IMR-90 (cell line): Measurements from ENCODE around the gene GPC6. TPM values are rescaled to one million over a fixed set of nuclear protein-coding genes. Genes with fewer than 3 reads are reported as not detected.

Source experiments
- ATAC-seq: fragments of 200-7000 bp; cut with Tn5 transposase; 2 replicates; pipeline ENCODE4 v1.9.1; 2020; ENCODE audit warnings: low read depth, mild to moderate bottlenecking, moderate library complexity
- BruUV-seq: library from RNA; stranded (reverse); fragments of 400-500 nt; replicated peaks from 2 replicates; lab custom pipeline; 2021; lab: Mats Ljungman, UMichigan
- CTCF ChIA-PET: fragments of 300-600 bp; formaldehyde crosslinking; extraction: SDS; loops from one replicate; lab custom pipeline; 2021; ENCODE audit warnings: antibody characterized with exemption; lab: Yijun Ruan, JAX
- POLR2A ChIA-PET: fragments of 300-600 bp; sonication (Branson Sonifier 250); formaldehyde crosslinking; loops from one replicate; lab custom pipeline; 2022; ENCODE audit warnings: antibody characterized with exemption; ENCODE audit not compliant: unreplicated experiment; lab: Charles Lee
- DNase-seq: peaks from one replicate; pipeline ENCODE4 v3.0.0; 2013
- H2AFZ ChIP-seq: replicated peaks from 2 replicates; pipeline ENCODE3; 2013; ENCODE audit warnings: low read length, mild to moderate bottlenecking; ENCODE audit not compliant: poor library complexity
- H2AK5ac ChIP-seq: 2 replicates; pipeline ENCODE4 v1.6.1; 2013; ENCODE audit warnings: low read depth, low read length, inconsistent platforms
- H2AK9ac ChIP-seq: replicated peaks from 2 replicates; pipeline ENCODE3; 2013; ENCODE audit warnings: mild to moderate bottlenecking, low read depth, low read length, moderate library complexity; ENCODE audit not compliant: poor library complexity
- H2BK120ac ChIP-seq: 2 replicates; pipeline ENCODE4 v1.6.1; 2013; ENCODE audit warnings: low read depth, low read length, inconsistent platforms
- H2BK15ac ChIP-seq: 3 replicates; pipeline ENCODE4 v1.6.1; 2013; ENCODE audit warnings: low read depth, low read length, inconsistent platforms
- H2BK20ac ChIP-seq: 2 replicates; pipeline ENCODE4 v1.6.1; 2013; ENCODE audit warnings: low read depth, mild to moderate bottlenecking, inconsistent platforms, low read length, moderate library complexity
- H2BK5ac ChIP-seq: 2 replicates; pipeline ENCODE4 v1.6.1; 2013; ENCODE audit warnings: mild to moderate bottlenecking, low read depth, low read length, inconsistent platforms; ENCODE audit not compliant: poor library complexity, severe bottlenecking
- H3K14ac ChIP-seq: replicated peaks from 2 replicates; pipeline ENCODE4 v1.6.1; 2013; ENCODE audit warnings: low read depth, low read length, inconsistent platforms
- H3K18ac ChIP-seq: 2 replicates; pipeline ENCODE4 v1.6.1; 2013; ENCODE audit warnings: low read depth, low read length, control low read depth
- H3K23ac ChIP-seq: 2 replicates; pipeline ENCODE4 v1.6.1; 2013; ENCODE audit warnings: low read depth, low read length, inconsistent platforms
- H3K27ac ChIP-seq: 2 replicates; pipeline ENCODE4 v1.5.1; 2013; ENCODE audit warnings: mild to moderate bottlenecking, control low read depth, low read length; ENCODE audit not compliant: insufficient read depth
- H3K27me3 ChIP-seq: 2 replicates; pipeline ENCODE4 v1.6.1; 2013; ENCODE audit warnings: low read length; ENCODE audit not compliant: control insufficient read depth, insufficient read depth
- H3K36me3 ChIP-seq: 2 replicates; pipeline ENCODE4 v1.6.1; 2013; ENCODE audit warnings: low read length, mixed read lengths; ENCODE audit not compliant: control insufficient read depth, insufficient read depth
- H3K4ac ChIP-seq: 2 replicates; pipeline ENCODE4 v1.6.1; 2013; ENCODE audit warnings: low read depth, low read length, inconsistent platforms
- H3K4me1 ChIP-seq: 2 replicates; pipeline ENCODE4 v1.6.1; 2013; ENCODE audit warnings: low read length, mixed read lengths; ENCODE audit not compliant: control insufficient read depth, insufficient read depth
- H3K4me2 ChIP-seq: 2 replicates; pipeline ENCODE4 v1.6.1; 2013; ENCODE audit warnings: low read depth, mild to moderate bottlenecking, control low read depth, low read length, moderate library complexity
- H3K4me3 ChIP-seq: 2 replicates; pipeline ENCODE4 v1.5.1; 2013; ENCODE audit warnings: low read depth, mild to moderate bottlenecking, control low read depth, low read length, moderate library complexity; ENCODE audit not compliant: insufficient read depth
- H3K56ac ChIP-seq: 2 replicates; pipeline ENCODE4 v1.6.1; 2013; ENCODE audit warnings: low read length, inconsistent platforms; ENCODE audit not compliant: insufficient read depth; ENCODE audit errors: extremely low read depth
- H3K79me1 ChIP-seq, 2 experiments: 2 replicates each; pipeline ENCODE4 v1.6.1; 2013; ENCODE audit warnings: low read length in 2 of 2, inconsistent platforms in 1 of 2, low read depth in 1 of 2
- H3K9ac ChIP-seq: 2 replicates; pipeline ENCODE4 v1.6.1; 2013; ENCODE audit warnings: low read depth, low read length, control low read depth
- H3K9me1 ChIP-seq: 2 replicates; pipeline ENCODE4 v1.6.1; 2013; ENCODE audit warnings: low read length, inconsistent platforms; ENCODE audit not compliant: insufficient read depth
- H3K9me3 ChIP-seq: 2 replicates; pipeline ENCODE4 v1.6.1; 2013; ENCODE audit warnings: low read length; ENCODE audit not compliant: control insufficient read depth, insufficient read depth
- H4K20me1 ChIP-seq: 2 replicates; pipeline ENCODE4 v1.6.1; 2013; ENCODE audit warnings: low read length, inconsistent platforms; ENCODE audit not compliant: insufficient read depth
- H4K5ac ChIP-seq: 2 replicates; pipeline ENCODE4 v1.6.1; 2013; ENCODE audit warnings: mild to moderate bottlenecking, low read depth, low read length, control low read depth
- H4K8ac ChIP-seq, 2 experiments: 2 replicates each; pipeline ENCODE4 v1.6.1; 2013; ENCODE audit warnings: low read depth in 2 of 2, low read length in 2 of 2, control low read depth in 1 of 2, inconsistent platforms in 1 of 2
- H4K91ac ChIP-seq: 2 replicates; pipeline ENCODE4 v1.6.1; 2013; ENCODE audit warnings: low read depth, low read length, inconsistent platforms; ENCODE audit not compliant: insufficient read depth
- CEBPB ChIP-seq: IDR thresholded peaks from 2 replicates; pipeline ENCODE4 v1.6.1; 2012; ENCODE audit warnings: low read depth, low read length, improper control_type of control experiment
- FOS ChIP-seq: fragments of 150-350 bp; IDR thresholded peaks from 2 replicates; pipeline ENCODE4 v1.6.1; 2016; ENCODE audit warnings: low read depth, low read length
- MAZ ChIP-seq: IDR thresholded peaks from 2 replicates; pipeline ENCODE4 v1.6.1; 2012; ENCODE audit warnings: low read depth, mild to moderate bottlenecking, low read length, improper control_type of control experiment, moderate library complexity, borderline replicate concordance
- RAD21 ChIP-seq: IDR thresholded peaks from 2 replicates; pipeline ENCODE4 v1.6.1; 2012; ENCODE audit warnings: low read length, improper control_type of control experiment
- RCOR1 ChIP-seq: IDR thresholded peaks from 2 replicates; pipeline ENCODE4 v1.6.1; 2012; ENCODE audit warnings: mild to moderate bottlenecking, low read length, improper control_type of control experiment; ENCODE audit not compliant: insufficient replicate concordance
- WGBS, 2 experiments: methylation state at CpG; one replicate each; pipeline versions ENCODE4 v1.1.5 to v1.1.7; 2013; ENCODE audit warnings: missing lambda C conversion rate in 2 of 2; ENCODE audit not compliant: insufficient read length in 1 of 2; ENCODE audit errors: extremely low coverage in 2 of 2; 5-methylcytosine and 5-hydroxymethylcytosine counted together
- dilution Hi-C: fragments of 300-500 bp; cut with HindIII; formaldehyde crosslinking; loops from one replicate; pipeline ENCODE4 v1.14.3; 2018; ENCODE audit warnings: low sequenced_read_pairs; ENCODE audit not compliant: unreplicated experiment
- in situ Hi-C: fragments of 300-500 bp; cut with MboI; formaldehyde crosslinking; loops from 3 replicates; pipeline ENCODE4 v1.14.3; 2019; ENCODE audit warnings: low sequenced_read_pairs, inconsistent platforms, mixed read lengths
- intact Hi-C: fragments of 100-400 bp; cut with micrococcal nuclease; formaldehyde crosslinking; loops from 2 replicates; pipeline ENCODE4 v1.10.0; 2022
- polyA plus RNA-seq, 3 experiments: library from polyadenylated mRNA; depleted of rRNA; stranded (reverse); fragments of >200 nt; gene quantifications; 2 replicates each; pipeline ENCODE4 v1.2.3, GENCODE V29; 2012; ENCODE audit warnings: low replicate concordance in 1 of 3
- total RNA-seq: library from RNA; depleted of rRNA; stranded (reverse); fragments of >200 nt; gene quantifications from 2 replicates; pipeline ENCODE4 v1.2.3, GENCODE V29; 2012

Gene GPC6
- total and polyA plus RNA-seq, 2 of the 4 experiments (the other 2 are of a cell fraction): 14.9 to 39.4 TPM

- Histone ChIP-seq H3K56ac (peak overlapping the region; percentile 52), H3K14ac (peak overlapping the region; percentile 78), H4K20me1 (no peaks in the 10 kb centered on the region), H2AFZ (no peak overlapping the region), H3K27ac (peak overlapping the region; percentile 37; the same call in 1 of the 2 replicates), H3K18ac (peak overlapping the region; percentile 91; the same call in 1 of the 2 replicates), H3K9me1 (peaks cover 16% of the 10 kb centered on the region), H3K4ac (peak overlapping the region; percentile 75), H4K91ac (peak overlapping the region; percentile 55), H3K4me3 (no peak overlapping the region), H3K23ac (peak overlapping the region; percentile 80), H3K9ac (no peak overlapping the region), H3K4me1 (peaks cover 14% of the 10 kb centered on the region), H2AK5ac (no peak overlapping the region; the same call in 1 of the 2 replicates), H3K9me3 (no peaks in the 10 kb centered on the region), H2BK120ac (peak overlapping the region; percentile 91), H4K8ac (peak overlapping the region; percentile 25 to 62), H2BK15ac (peak overlapping the region; percentile 51; the same call in 1 of the 3 replicates), H3K4me2 (peak overlapping the region; percentile 59; the same call in 1 of the 2 replicates), H3K27me3 (no peaks in the 10 kb centered on the region), H2BK5ac (peak overlapping the region; percentile 64), H4K5ac (peak overlapping the region; percentile 68; the same call in 1 of the 2 replicates), H3K79me1 (no peaks in the 10 kb centered on the region), H2AK9ac (no peak overlapping the region), H2BK20ac (peak overlapping the region; percentile 95), H3K36me3 (no peaks in the 10 kb centered on the region)
- in situ Hi-C loops: no loop called here
- ATAC-seq (peak; percentile 85), DNase-seq (peak; percentile 96)
- no peak for TF ChIP-seq MAZ
- TF ChIP-seq RAD21: 0 out of 2 replicates have a peak, but pooled peaks have one; percentile 2
- peak; percentile 11 for TF ChIP-seq RCOR1
- TF ChIP-seq FOS: peak; percentile 66
- no peak for TF ChIP-seq CEBPB
- dilution Hi-C loops: no loop called here
- intact Hi-C loops: loop anchor here (5.0 kb wide), 1 partner anchor 58 kb away; no protein-coding TSS in a partner anchor
- WGBS, 2 experiments: no CpG with 5 or more reads among the region's 8 CpGs
- BruUV-seq: no TSS peak
- POLR2A ChIA-PET: no interaction called here
- CTCF ChIA-PET: interaction anchor here (0.9 kb wide), 1 partner anchor 136 kb away, joined by 3 read pairs; no protein-coding TSS in a partner anchor
Measured at GRCh38 chr13:94309997-94310855, 1083.6 kb downstream of the GPC6 start.
